K562 (cell line): ENCODE measurements around the gene OCA2. TPM values are rescaled to one million over a fixed set of nuclear protein-coding genes. Genes with fewer than 3 reads are reported as not detected.

Experiments used
- ATAC-seq: fragments of 200-7000 bp; cut with Tn5 transposase; 3 replicates; pipeline ENCODE4 v1.9.1; 2020; ENCODE audit warnings: moderate library complexity
- BruUV-seq: library from RNA; stranded (reverse); fragments of 400-500 nt; replicated peaks from 2 replicates; lab custom pipeline; 2021; lab: Mats Ljungman, UMichigan
- CTCF ChIA-PET: fragments of 300-600 bp; formaldehyde crosslinking; extraction: SDS; loops from one replicate; lab custom pipeline; 2021; ENCODE audit warnings: low intra/inter-chr PET ratio; lab: Yijun Ruan, JAX
- POLR2A ChIA-PET: fragments of 300-600, 350-650 bp; sonication (Branson Sonifier 250); formaldehyde crosslinking; extraction: SDS; loops from one replicate; lab custom pipeline; 2021; ENCODE audit warnings: antibody characterized with exemption, inconsistent platforms; lab: Yijun Ruan, JAX
- DNase-seq, 4 experiments: peaks; one replicate each; pipeline versions ENCODE4 v3.0.0 to v3.0.0-alpha.2; 2011 to 2018; ENCODE audit warnings: low spot score in 3 of 4, mixed read lengths in 3 of 4; ENCODE audit errors: extremely low read depth in 1 of 4
- FAIRE-seq: peaks from 2 replicates; lab custom pipeline; 2011; peaks lifted over from hg19 to GRCh38; lab: Jason Lieb, UNC
- H2AFZ ChIP-seq: 2 replicates; pipeline ENCODE4 v1.6.0; 2011; ENCODE audit warnings: low read depth, low read length, control low read depth, inconsistent platforms
- H3K27ac ChIP-seq: fragments of 200-600 bp; 3 replicates; pipeline ENCODE4 v1.8.0; 2011; ENCODE audit warnings: low read depth, mild to moderate bottlenecking, control low read depth, inconsistent platforms, low read length, moderate library complexity, mixed read lengths; ENCODE audit errors: extremely low read depth
- H3K27me3 ChIP-seq, 2 experiments: fragments of 300-600 bp in 1 of 2; 2 replicates in 1 of 2; 3 replicates in 1 of 2; pipeline versions ENCODE4 v1.6.0 to v1.8.0; 2011; ENCODE audit warnings: inconsistent platforms in 2 of 2, low read length in 2 of 2, mild to moderate bottlenecking in 1 of 2, mixed read lengths in 1 of 2, moderate library complexity in 1 of 2; ENCODE audit not compliant: control insufficient read depth in 2 of 2, insufficient read depth in 2 of 2
- H3K36me3 ChIP-seq: fragments of 300-600 bp; 3 replicates; pipeline ENCODE4 v1.8.0; 2011; ENCODE audit warnings: mild to moderate bottlenecking, low read length, inconsistent platforms; ENCODE audit not compliant: control insufficient read depth, insufficient read depth
- H3K4me1 ChIP-seq, 2 experiments: fragments of 200-600 bp in 1 of 2; replicated peaks in 1 of 2; 2 replicates in 1 of 2; 3 replicates in 1 of 2; pipeline versions ENCODE4 v1.5.1 to v1.8.0; 2011; ENCODE audit warnings: inconsistent platforms in 2 of 2, low read length in 2 of 2, mild to moderate bottlenecking in 1 of 2, mixed read lengths in 1 of 2, moderate library complexity in 1 of 2; ENCODE audit not compliant: control insufficient read depth in 2 of 2, insufficient read depth in 2 of 2
- H3K4me2 ChIP-seq: 2 replicates; pipeline ENCODE4 v1.6.1; 2011; ENCODE audit warnings: low read length, control low read depth, inconsistent platforms, mixed read lengths; ENCODE audit not compliant: insufficient read depth
- H3K4me3 ChIP-seq: fragments of 200-600 bp; sonication (generic), shearing (Covaris generic); 2 replicates; pipeline ENCODE4 v1.5.1; 2016; ENCODE audit warnings: control low read depth, inconsistent platforms
- H3K79me2 ChIP-seq: fragments of 200-600 bp; 3 replicates; pipeline ENCODE4 v1.8.0; 2011; ENCODE audit warnings: low read length, inconsistent platforms; ENCODE audit not compliant: control insufficient read depth, insufficient read depth
- H3K9ac ChIP-seq, 2 experiments: 2 replicates each; pipeline versions ENCODE4 v1.6.0 to v1.6.1; 2011; ENCODE audit warnings: low read depth in 2 of 2, low read length in 2 of 2, control low read depth in 1 of 2, inconsistent platforms in 1 of 2, mild to moderate bottlenecking in 1 of 2, mixed read lengths in 1 of 2; ENCODE audit not compliant: insufficient read depth in 1 of 2
- H3K9me1 ChIP-seq: one replicate; pipeline ENCODE4 v1.6.0; 2011; ENCODE audit warnings: inconsistent platforms, mild to moderate bottlenecking, low read length, moderate library complexity; ENCODE audit not compliant: control insufficient read depth, insufficient read depth
- H3K9me3 ChIP-seq: replicated peaks from 2 replicates; pipeline ENCODE4 v1.5.1; 2011; ENCODE audit warnings: low read depth, low read length, inconsistent platforms; ENCODE audit not compliant: control insufficient read depth, insufficient read depth
- H4K20me1 ChIP-seq: replicated peaks from 2 replicates; pipeline ENCODE4 v1.6.1; 2011; ENCODE audit warnings: low read length, inconsistent platforms, mixed read lengths; ENCODE audit not compliant: control insufficient read depth, insufficient read depth
- CEBPG ChIP-seq, 3 experiments: fragments of 200-800 bp in 1 of 3; sonication (Bioruptor generic) in 1 of 3; sonication (generic) in 1 of 3; formaldehyde crosslinking in 1 of 3; IDR thresholded peaks in 2 of 3; conservative IDR thresholded peaks in 1 of 3; 2 replicates each; pipeline versions ENCODE4 v1.6.1 to v1.8.0; 2016 to 2022; ENCODE audit warnings: missing compliant biosample characterization in 2 of 3, missing genetic modification characterization in 2 of 3, mild to moderate bottlenecking in 1 of 3, missing genetic modification reagents in 1 of 3
- FIP1L1 ChIP-seq: fragments of 200-400 bp; formaldehyde crosslinking; IDR thresholded peaks from 2 replicates; pipeline ENCODE4 v1.6.1; 2018; ENCODE audit warnings: mild to moderate bottlenecking, low read depth, low read length; ENCODE audit not compliant: poor library complexity, severe bottlenecking
- KAT7 ChIP-seq: sonication (generic); formaldehyde crosslinking; IDR thresholded peaks from 2 replicates; pipeline ENCODE4 v1.8.0; 2022; ENCODE audit warnings: missing genetic modification reagents, mild to moderate bottlenecking, borderline replicate concordance
- MBD2 ChIP-seq: sonication (generic); IDR thresholded peaks from 2 replicates; pipeline ENCODE4 v1.6.1; 2016; ENCODE audit warnings: low read depth, borderline replicate concordance
- MEF2A ChIP-seq: IDR thresholded peaks from 2 replicates; pipeline ENCODE4 v1.6.1; 2011; ENCODE audit warnings: low read depth, mild to moderate bottlenecking, low read length, moderate library complexity; ENCODE audit not compliant: control insufficient read depth
- MEF2D ChIP-seq: conservative IDR thresholded peaks from 2 replicates; pipeline ENCODE4 v1.6.1; 2016; ENCODE audit warnings: low read depth, missing genetic modification characterization, missing compliant biosample characterization
- MTF1 ChIP-seq: fragments of 250-450 bp; sonication (Bioruptor Pico); IDR thresholded peaks from 2 replicates; pipeline ENCODE4 v1.9.0; 2021; ENCODE audit warnings: moderate library complexity, mild to moderate bottlenecking, inconsistent platforms, borderline replicate concordance
- NR4A1 ChIP-seq, 2 experiments: fragments of 250-450 bp in 1 of 2; fragments of 450-650 bp in 1 of 2; sonication (Bioruptor Pico) in 1 of 2; IDR thresholded peaks; 2 replicates each; pipeline versions ENCODE4 v1.4.0 to v1.6.1; 2016 to 2020; ENCODE audit warnings: mild to moderate bottlenecking in 2 of 2, missing compliant biosample characterization in 1 of 2, missing genetic modification characterization in 1 of 2, moderate library complexity in 1 of 2
- SMARCC2 ChIP-seq: fragments of 450-650 bp; IDR thresholded peaks from 2 replicates; pipeline ENCODE4 v1.6.1; 2017; ENCODE audit warnings: antibody characterized with exemption, moderate library complexity, mild to moderate bottlenecking, low read depth
- TEAD1 ChIP-seq, 2 experiments: fragments of 450-650 bp in 1 of 2; sonication (generic) in 1 of 2; formaldehyde crosslinking; IDR thresholded peaks; 2 replicates each; pipeline versions ENCODE4 v1.4.0 to v1.8.0; 2020 to 2022; ENCODE audit warnings: mild to moderate bottlenecking in 2 of 2, missing genetic modification reagents in 1 of 2
- ZKSCAN3 ChIP-seq: fragments of 250-450 bp; sonication (Bioruptor Pico); IDR thresholded peaks from 2 replicates; pipeline ENCODE4 v1.4.0; 2020
- ZNF324 ChIP-seq: fragments of 250-450 bp; sonication (Bioruptor Pico); IDR thresholded peaks from 2 replicates; pipeline ENCODE4 v1.4.0; 2020; ENCODE audit warnings: mild to moderate bottlenecking
- ZNF512 ChIP-seq: IDR thresholded peaks from 2 replicates; pipeline ENCODE4 v1.6.1; 2016; ENCODE audit warnings: missing genetic modification characterization, missing compliant biosample characterization
- WGBS: fragments of 100-300 bp; shearing (Covaris generic); methylation state at CpG from one replicate; pipeline ENCODE4 v1.1.6; 2016; ENCODE audit warnings: low coverage, mixed read lengths; ENCODE audit not compliant: insufficient coverage; ENCODE audit errors: missing lambda C conversion rate; 5-methylcytosine and 5-hydroxymethylcytosine counted together
- in situ Hi-C: fragments of 300-500 bp; cut with MboI; formaldehyde crosslinking; loops from 4 replicates; pipeline ENCODE4 v1.15.0; 2018; ENCODE audit warnings: inconsistent platforms, mixed read lengths
- intact Hi-C: fragments of 100-400 bp; cut with micrococcal nuclease; formaldehyde crosslinking; loops from 2 replicates; pipeline ENCODE4 v1.14.2; 2022
- polyA plus RNA-seq, 8 experiments: library from polyadenylated mRNA; depleted of rRNA in 4 of 8; stranded (reverse) in 5 of 8; unstranded in 3 of 8; fragments of >200 nt; fragmentation: Nextera tagmentation in 2 of 8; fragmentation: Illumina TruSeq in 1 of 8; extraction: Ambion mirVana in 2 of 8; extraction: Trizol in 1 of 8; gene quantifications; 2 replicates each; pipeline versions ENCODE4 v1.2.1 to v1.2.3, GENCODE V29; 2011 to 2014; ENCODE audit warnings: inconsistent platforms in 1 of 8, missing spikeins in 1 of 8
- total RNA-seq, 7 experiments: library from RNA; depleted of rRNA in 6 of 7; stranded (reverse); fragments of >200 nt in 6 of 7; fragmentation: Illumina TruSeq in 2 of 7; extraction: Trizol in 2 of 7; gene quantifications; 2 replicates each; pipeline versions ENCODE4 v1.2.1 to v1.2.3, GENCODE V29; 2011 to 2021; ENCODE audit warnings: low replicate concordance in 1 of 7

Gene OCA2
- total and polyA plus RNA-seq, 9 of the 15 experiments (the other 6 are each of a cell fraction or from before 2014, with no cell fraction given), result 0.07 to 0.59 (median 0.17) TPM; not detected in 1

GRCh38 chr15:27861171-27861570 is 237.9 kb downstream of the OCA2 start (continued):
- TF ChIP-seq ZNF512 (tag), result no peak
- TF ChIP-seq, all 486 proteins: peak for 0

- no peak overlapping the region for H3K9ac ChIP-seq
- TF ChIP-seq ZKSCAN3 (no peak), MTF1 (CRISPR knock-in tag) (no peak), ZNF324 (no peak), FIP1L1 (no peak), SMARCC2 (no peak), KAT7 (no peak), TEAD1 (CRISPR knock-in tag; IDR thresholded peaks at IDR 0.05) (no peak), MEF2D (tag) (no peak), CEBPG (CRISPR knock-in tag; IDR thresholded peaks at IDR 0.05) (no peak), CEBPG (tag; conservative IDR thresholded peaks at IDR 0.05 in 1 of 2, IDR thresholded peaks at IDR 0.05 in 1 of 2) (no peak), MEF2A (no peak), MBD2 (no peak), NR4A1 (CRISPR knock-in tag; IDR thresholded peaks at IDR 0.05) (no peak), NR4A1 (tag; IDR thresholded peaks at IDR 0.05) (no peak)
- TF ChIP-seq, all 486 proteins: peak for 0
- H4K20me1 ChIP-seq, result no peaks in the 10 kb centered on the region
- no peaks in the 10 kb centered on the region for H3K4me1 ChIP-seq
- H3K4me3 ChIP-seq, result no peak overlapping the region
- H3K27me3 ChIP-seq, result peaks cover 0 to 15% of the 10 kb centered on the region in 2 experiments; a peak in 1 of 5 replicates
- BruUV-seq, result no TSS peak
- H3K9me1 ChIP-seq, result no peaks in the 10 kb centered on the region
- WGBS, result 0% methylated on average over 2 of the region's 4 CpGs
- CTCF ChIA-PET, result no interaction called here
- no peak for FAIRE-seq
- H3K79me2 ChIP-seq, result no peaks in the 10 kb centered on the region
- no peak for DNase-seq
- no peaks in the 10 kb centered on the region for H3K9me3 ChIP-seq
- POLR2A ChIA-PET, result interaction anchor here (0.7 kb wide), 1 partner anchor 14 kb away, joined by 3 read pairs; no protein-coding TSS in a partner anchor
- intact Hi-C loops (no loop called here), in situ Hi-C loops (no loop called here)
- H2AFZ ChIP-seq, result no peak overlapping the region
- H3K4me2 ChIP-seq, result no peak overlapping the region
- no peak overlapping the region for H3K27ac ChIP-seq
- H3K36me3 ChIP-seq, result no peaks in the 10 kb centered on the region
- ATAC-seq, result no peak
Measured at GRCh38 chr15:27855137-27855536, 244.0 kb downstream of the OCA2 start.
